ENCODE results near the gene SEMA5A. TPM values are rescaled to one million over a fixed set of nuclear protein-coding genes. Genes with fewer than 3 reads are reported as not detected.

Gene SEMA5A
- polyA plus RNA-seq, 1 of the 3 experiments (the other 2 are of a cell fraction): 0.58 TPM

- TF ChIP-seq CTCF (IDR thresholded peaks at IDR 0.05): no peak
- no peak for TF ChIP-seq RCOR1 (IDR thresholded peaks at IDR 0.05; ENCODE audit: low read length)
- TF ChIP-seq SMC3 (IDR thresholded peaks at IDR 0.05; ENCODE audit: low read depth, low read length): no peak
- TF ChIP-seq YY1 (IDR thresholded peaks at IDR 0.05; ENCODE audit: low read depth): no peak
- no peak for TF ChIP-seq CHD2 (IDR thresholded peaks at IDR 0.05; ENCODE audit: low read length, partially characterized antibody)
- TF ChIP-seq NRF1 (IDR thresholded peaks at IDR 0.05; ENCODE audit: low read depth, low read length): no peak
- no peak for TF ChIP-seq MEF2A (IDR thresholded peaks at IDR 0.05; ENCODE audit: borderline replicate concordance, low read depth)
- no peak for TF ChIP-seq SIN3A (IDR thresholded peaks at IDR 0.05; ENCODE audit: borderline replicate concordance, low read depth, low read length)
- no peak for TF ChIP-seq TCF12 (IDR thresholded peaks at IDR 0.05)
- no peak for TF ChIP-seq NFIC (IDR thresholded peaks at IDR 0.05; ENCODE audit: borderline replicate concordance)
- TF ChIP-seq RAD21 (IDR thresholded peaks at IDR 0.05; ENCODE audit: low read length): no peak
- no peak for TF ChIP-seq FOXJ3 (CRISPR knock-in tag; IDR thresholded peaks at IDR 0.05)
- no peak for TF ChIP-seq RFX5 (IDR thresholded peaks at IDR 0.05; ENCODE audit: low read length)
- no peak for TF ChIP-seq USF1 (IDR thresholded peaks at IDR 0.05; ENCODE audit: borderline replicate concordance, low read depth)
- TF ChIP-seq MAX (IDR thresholded peaks at IDR 0.05; ENCODE audit: low read depth): no peak
- TF ChIP-seq TEAD4 (IDR thresholded peaks at IDR 0.05; ENCODE audit: borderline replicate concordance, insufficient read depth): no peak
- TF ChIP-seq PBX3 (IDR thresholded peaks at IDR 0.05): no peak
- no peak for TF ChIP-seq EP300 (IDR thresholded peaks at IDR 0.05; ENCODE audit: borderline replicate concordance in 1 of 2, low read depth in 1 of 2, low read length in 1 of 2)
- no peak for TF ChIP-seq POLR2AphosphoS5 (IDR thresholded peaks at IDR 0.05; ENCODE audit: low read depth, low read length)
- TF ChIP-seq RXRA (IDR thresholded peaks at IDR 0.05; ENCODE audit: borderline replicate concordance, low read depth): no peak
- no peaks in the 10 kb centered on the region for H3K36me3 ChIP-seq (replicated peaks in 1 of 2; ENCODE audit: control insufficient read depth in 1 of 2, insufficient read depth in 2 of 2, low read length in 1 of 2)
- no peaks in the 10 kb centered on the region for H3K79me2 ChIP-seq (ENCODE audit: insufficient read depth)
- no peak overlapping the region for H3K4me3 ChIP-seq (ENCODE audit: low read depth in 2 of 2, low read length in 1 of 2)
- CTCF ChIA-PET: interaction anchor here (1.2 kb wide), 1 partner anchor 10 kb away, joined by 3 read pairs; no protein-coding TSS in a partner anchor
- POLR2A ChIA-PET: interaction anchor here (0.5 kb wide), 1 partner anchor 65 kb away, joined by 3 read pairs; no protein-coding TSS in a partner anchor
- H3K27me3 ChIP-seq (ENCODE audit: insufficient read depth): no peaks in the 10 kb centered on the region
- WGBS (ENCODE audit: low lambda C conversion rate): 83% methylated on average over 4 of the region's 4 CpGs
- peaks cover 2 to 21% of the 10 kb centered on the region in 2 experiments; a peak in 3 of 4 replicates for H3K4me1 ChIP-seq (ENCODE audit: control insufficient read depth in 1 of 2, insufficient read depth in 2 of 2, low read depth in 1 of 2, low read length in 1 of 2)
- no peak overlapping the region; a peak in 1 of 4 replicates for H3K27ac ChIP-seq (ENCODE audit: low read depth in 2 of 2, low read length in 1 of 2)
- DNase-seq: no peak
- H3K9me2 ChIP-seq: no peaks in the 10 kb centered on the region
- peaks cover 12% of the 10 kb centered on the region for H3F3A ChIP-seq (replicated peaks; ENCODE audit: insufficient read depth)
- H2AFZ ChIP-seq (ENCODE audit: low read depth): no peak overlapping the region
- no peaks in the 10 kb centered on the region for H4K20me1 ChIP-seq (ENCODE audit: insufficient read depth)
- H3K9me3 ChIP-seq: no peaks in the 10 kb centered on the region
- H3K9ac ChIP-seq: no peak overlapping the region
- no peak overlapping the region for H3K4me2 ChIP-seq
Observed at GRCh38 chr5:9056046-9056445, 489.8 kb downstream of the SEMA5A start.
